Non-pigmented ciliary epithelial cell (primary cell): ENCODE data around the gene PDGFC.

Experiments used
- DNase-seq: peaks from one replicate; pipeline ENCODE4 v3.0.0-alpha.2; 2010; ENCODE audit warnings: low read depth

Gene PDGFC

GRCh38 chr4:156734965-156735895 is 236.4 kb downstream of the PDGFC start:
- no peak for DNase-seq

GRCh38 chr4:156733582-156733981 is 238.0 kb downstream of the PDGFC start:
- no peak for DNase-seq

GRCh38 chr4:156732634-156733033 is 239.0 kb downstream of the PDGFC start:
- DNase-seq, result no peak

- DNase-seq, result no peak
Observed at GRCh38 chr4:156729416-156729815, 242.2 kb downstream of the PDGFC start.

GRCh38 chr4:156725257-156725656 is 246.3 kb downstream of the PDGFC start:
- DNase-seq, result no peak

GRCh38 chr4:156723951-156724668 is 247.5 kb downstream of the PDGFC start:
- no peak for DNase-seq

GRCh38 chr4:156718226-156718625 is 253.4 kb downstream of the PDGFC start:
- DNase-seq, result no peak

GRCh38 chr4:156711193-156711590 is 260.4 kb downstream of the PDGFC start:
- DNase-seq, result no peak
